Astrocyte (in vitro differentiated cells and primary cell): ENCODE measurements around the gene PFKFB2. TPM values are rescaled to one million over a fixed set of nuclear protein-coding genes. Genes with fewer than 3 reads are reported as not detected.

Source experiments
- DNase-seq: peaks from one replicate; pipeline ENCODE4 v3.0.0-alpha.2; 2010; ENCODE audit warnings: low read depth
- FAIRE-seq: peaks from 2 replicates; lab custom pipeline; 2011; peaks lifted over from hg19 to GRCh38; lab: Jason Lieb, UNC
- H2AFZ ChIP-seq: 2 replicates; pipeline ENCODE4 v1.6.0; 2012; ENCODE audit warnings: low read depth, low read length, inconsistent platforms
- H3K27ac ChIP-seq: 2 replicates; pipeline ENCODE4 v1.5.1; 2011; ENCODE audit warnings: low read depth, low read length, inconsistent platforms
- H3K27me3 ChIP-seq: 2 replicates; pipeline ENCODE4 v1.6.0; 2011; ENCODE audit warnings: low read length, inconsistent platforms; ENCODE audit not compliant: insufficient read depth
- H3K36me3 ChIP-seq: 2 replicates; pipeline ENCODE4 v1.5.1; 2011; ENCODE audit warnings: low read length, inconsistent platforms; ENCODE audit not compliant: insufficient read depth
- H3K4me1 ChIP-seq: 2 replicates; pipeline ENCODE4 v1.5.1; 2011; ENCODE audit warnings: low read length, inconsistent platforms; ENCODE audit not compliant: insufficient read depth
- H3K4me2 ChIP-seq: 2 replicates; pipeline ENCODE4 v1.6.0; 2012; ENCODE audit warnings: low read length, inconsistent platforms
- H3K4me3 ChIP-seq: 2 replicates; pipeline ENCODE4 v1.5.1; 2011; ENCODE audit warnings: low read depth, mild to moderate bottlenecking, low read length, inconsistent platforms; ENCODE audit not compliant: insufficient read depth
- H3K79me2 ChIP-seq: 2 replicates; pipeline ENCODE4 v1.6.0; 2012; ENCODE audit warnings: mild to moderate bottlenecking, low read length, inconsistent platforms; ENCODE audit not compliant: insufficient read depth
- H3K9ac ChIP-seq: 2 replicates; pipeline ENCODE4 v1.6.0; 2012; ENCODE audit warnings: mild to moderate bottlenecking, low read length, inconsistent platforms
- H3K9me3 ChIP-seq: 2 replicates; pipeline ENCODE4 v1.5.1; 2012; ENCODE audit warnings: low read depth, mild to moderate bottlenecking, low read length, inconsistent platforms; ENCODE audit not compliant: insufficient read depth
- H4K20me1 ChIP-seq: 2 replicates; pipeline ENCODE4 v1.6.0; 2012; ENCODE audit warnings: low read length, inconsistent platforms; ENCODE audit not compliant: insufficient read depth
- H3K27ac Mint-ChIP-seq: one replicate; pipeline ENCODE4 v1.8.0; 2021; ENCODE audit warnings: mild to moderate bottlenecking, mixed read lengths; ENCODE audit not compliant: unreplicated experiment
- H3K27me3 Mint-ChIP-seq: one replicate; pipeline ENCODE4 v1.8.0; 2021; ENCODE audit warnings: low read depth, mixed read lengths; ENCODE audit not compliant: unreplicated experiment
- H3K36me3 Mint-ChIP-seq: one replicate; pipeline ENCODE4 v1.8.0; 2021; ENCODE audit warnings: low read depth, mixed read lengths; ENCODE audit not compliant: unreplicated experiment
- H3K4me1 Mint-ChIP-seq: one replicate; pipeline ENCODE4 v1.8.0; 2021; ENCODE audit warnings: low read depth, mixed read lengths; ENCODE audit not compliant: unreplicated experiment
- H3K4me3 Mint-ChIP-seq: one replicate; pipeline ENCODE4 v1.8.0; 2021; ENCODE audit warnings: mild to moderate bottlenecking, moderate library complexity, mixed read lengths; ENCODE audit not compliant: unreplicated experiment
- H3K9me3 Mint-ChIP-seq: one replicate; pipeline ENCODE4 v1.8.0; 2021; ENCODE audit warnings: mild to moderate bottlenecking, mixed read lengths; ENCODE audit not compliant: unreplicated experiment
- EZH2 ChIP-seq: IDR thresholded peaks from 2 replicates; pipeline ENCODE4 v1.6.1; 2012; ENCODE audit warnings: mild to moderate bottlenecking, low read length, inconsistent platforms; ENCODE audit not compliant: insufficient read depth
- total RNA-seq: library from RNA; stranded (reverse); gene quantifications from 2 replicates; pipeline ENCODE4 v1.2.1, GENCODE V29; 2021
- TF ChIP-seq, protein P1 (sequence below): IDR thresholded peaks from 2 replicates; pipeline ENCODE4 v1.5.1; 2011; ENCODE audit warnings: low read depth, mild to moderate bottlenecking, inconsistent platforms, low read length, moderate library complexity; ENCODE audit not compliant: insufficient read depth

The PFKFB2 gene
- total RNA-seq, 1 donor from 2014 or later = 6.2 TPM

DNA sequence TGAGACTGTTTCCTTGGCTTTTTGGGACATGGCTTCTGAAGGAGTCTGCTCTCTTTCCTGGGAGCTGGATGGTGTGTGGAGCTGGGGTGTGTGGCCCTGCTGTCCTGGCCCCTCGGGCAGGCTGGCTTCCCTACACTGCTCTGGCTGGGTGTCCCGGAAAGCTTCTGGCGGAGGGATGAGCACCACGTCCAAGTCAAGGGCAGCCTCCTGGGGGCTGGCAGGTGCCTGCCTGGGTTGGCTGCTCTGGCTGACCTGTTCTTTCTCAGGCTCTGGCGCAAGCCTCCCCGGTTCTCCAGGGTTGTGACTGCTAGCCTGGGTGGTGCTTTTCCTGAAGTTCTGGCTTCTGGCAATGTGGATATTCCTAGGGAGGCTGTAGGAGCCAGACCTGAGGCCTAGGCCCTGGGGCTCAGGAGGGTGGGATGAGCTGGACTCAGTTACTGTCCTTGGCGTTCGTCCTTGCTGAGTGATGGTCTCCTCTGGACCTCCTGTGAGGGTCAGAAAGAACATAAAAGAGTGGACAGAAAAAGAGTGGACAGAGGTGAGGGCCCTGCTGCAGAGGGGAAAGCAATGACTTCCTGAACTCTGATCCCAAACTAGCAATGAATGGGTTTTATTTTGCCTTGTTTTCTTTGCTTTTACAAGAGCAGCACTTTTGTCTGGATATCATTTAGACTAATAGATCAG, 29.9 kb upstream of the PFKFB2 start:
- FAIRE-seq (no peak), DNase-seq (no peak)
- TF ChIP-seq, protein P1, sequence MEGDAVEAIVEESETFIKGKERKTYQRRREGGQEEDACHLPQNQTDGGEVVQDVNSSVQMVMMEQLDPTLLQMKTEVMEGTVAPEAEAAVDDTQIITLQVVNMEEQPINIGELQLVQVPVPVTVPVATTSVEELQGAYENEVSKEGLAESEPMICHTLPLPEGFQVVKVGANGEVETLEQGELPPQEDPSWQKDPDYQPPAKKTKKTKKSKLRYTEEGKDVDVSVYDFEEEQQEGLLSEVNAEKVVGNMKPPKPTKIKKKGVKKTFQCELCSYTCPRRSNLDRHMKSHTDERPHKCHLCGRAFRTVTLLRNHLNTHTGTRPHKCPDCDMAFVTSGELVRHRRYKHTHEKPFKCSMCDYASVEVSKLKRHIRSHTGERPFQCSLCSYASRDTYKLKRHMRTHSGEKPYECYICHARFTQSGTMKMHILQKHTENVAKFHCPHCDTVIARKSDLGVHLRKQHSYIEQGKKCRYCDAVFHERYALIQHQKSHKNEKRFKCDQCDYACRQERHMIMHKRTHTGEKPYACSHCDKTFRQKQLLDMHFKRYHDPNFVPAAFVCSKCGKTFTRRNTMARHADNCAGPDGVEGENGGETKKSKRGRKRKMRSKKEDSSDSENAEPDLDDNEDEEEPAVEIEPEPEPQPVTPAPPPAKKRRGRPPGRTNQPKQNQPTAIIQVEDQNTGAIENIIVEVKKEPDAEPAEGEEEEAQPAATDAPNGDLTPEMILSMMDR = no peak
- TF ChIP-seq EZH2 = no peak
- Histone ChIP-seq H3K36me3 (no peaks in the 10 kb centered on the region), H3K27me3 (no peaks in the 10 kb centered on the region), H3K27ac (no peak overlapping the region), H3K79me2 (no peaks in the 10 kb centered on the region), H3K9me3 (no peaks in the 10 kb centered on the region), H3K4me2 (no peak overlapping the region), H3K4me3 (no peak overlapping the region), H4K20me1 (no peaks in the 10 kb centered on the region), H2AFZ (no peak overlapping the region), H3K9ac (no peak overlapping the region), H3K4me1 (peaks cover 54% of the 10 kb centered on the region)
- Mint-ChIP-seq H3K4me3 (no peak overlapping the region), H3K27me3 (no peaks in the 10 kb centered on the region), H3K27ac (no peak overlapping the region), H3K36me3 (no peaks in the 10 kb centered on the region), H3K4me1 (peaks cover 44% of the 10 kb centered on the region), H3K9me3 (no peaks in the 10 kb centered on the region)

DNA sequence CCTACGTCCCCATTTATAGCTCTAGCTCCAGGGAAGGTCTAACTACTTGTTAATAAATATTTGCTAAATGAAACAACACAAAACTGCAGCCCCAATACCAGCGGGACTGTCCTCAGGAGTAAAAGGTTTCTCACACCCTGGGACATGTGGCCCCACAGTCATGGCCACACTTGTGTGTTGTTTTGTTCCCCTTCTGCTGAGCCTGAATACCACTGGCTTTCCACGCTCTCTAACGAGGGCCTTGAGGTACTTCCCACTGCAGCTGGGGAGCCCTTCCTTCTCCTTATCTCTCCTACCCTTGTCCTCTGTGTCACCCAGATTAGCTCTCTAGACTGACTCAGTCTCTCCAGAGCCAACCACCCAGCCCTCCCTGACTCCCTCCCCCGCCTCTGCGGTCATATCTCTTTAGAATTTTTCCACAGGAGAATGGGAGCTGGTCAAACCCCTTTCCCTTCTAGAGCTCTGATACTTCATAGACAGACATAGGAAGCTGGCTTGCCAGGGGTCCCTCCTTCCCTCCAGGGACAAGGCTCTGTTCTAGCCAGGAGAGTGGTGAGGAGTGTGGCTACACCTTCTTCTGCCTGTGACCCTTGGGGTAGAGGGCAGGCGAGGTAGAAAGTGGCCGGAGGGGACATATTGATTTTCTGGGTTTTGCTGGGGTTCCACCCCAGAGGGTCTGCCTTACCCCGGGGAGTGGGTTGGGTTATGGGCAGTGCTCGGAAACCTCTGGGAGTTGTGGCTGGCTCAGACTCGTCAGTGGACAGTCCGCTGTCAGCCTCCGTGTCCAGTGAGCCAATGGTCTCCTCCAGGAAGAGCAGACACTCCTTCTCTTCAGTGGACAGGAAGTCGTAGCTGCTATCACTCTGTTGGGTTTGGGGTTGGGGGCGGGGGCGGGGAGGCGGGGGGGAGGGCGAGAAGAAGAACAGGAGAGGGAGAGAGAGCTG, 28.6 kb upstream of the PFKFB2 start:
- Histone ChIP-seq H2AFZ (no peak overlapping the region), H3K4me2 (peak overlapping the region; percentile 23), H3K4me1 (peaks cover 54% of the 10 kb centered on the region), H3K9ac (no peak overlapping the region), H3K27ac (peak overlapping the region; percentile 14), H3K27me3 (no peaks in the 10 kb centered on the region), H3K36me3 (no peaks in the 10 kb centered on the region), H3K79me2 (no peaks in the 10 kb centered on the region), H3K4me3 (no peak overlapping the region), H4K20me1 (no peaks in the 10 kb centered on the region), H3K9me3 (no peaks in the 10 kb centered on the region)
- no peak for FAIRE-seq
- Mint-ChIP-seq H3K27ac (peak overlapping the region; percentile 81), H3K4me1 (peaks cover 44% of the 10 kb centered on the region), H3K9me3 (no peaks in the 10 kb centered on the region), H3K4me3 (peak overlapping the region; percentile 40), H3K27me3 (no peaks in the 10 kb centered on the region), H3K36me3 (no peaks in the 10 kb centered on the region)
- TF ChIP-seq, protein P1 = no peak
- TF ChIP-seq EZH2 = no peak
- peak; percentile 61 for DNase-seq
